Measurements from ENCODE around the gene FGGY.

FGGY gene

GRCh38 chr1:59541161-59541560 lies 244.3 kb downstream of the FGGY start:
- in situ Hi-C loops (cut with HindIII; ENCODE audit: low sequenced_read_pairs): no loop called here
- no peak for TF ChIP-seq CTCF (IDR thresholded peaks at IDR 0.05; ENCODE audit: low read depth, low read length, missing control alignments)
- no peak for DNase-seq (ENCODE audit: low read depth)
- H3K4me3 ChIP-seq (ENCODE audit: low read depth, low read length): no peak overlapping the region

GRCh38 chr1:59541891-59542290 lies 245.0 kb downstream of the FGGY start:
- DNase-seq (ENCODE audit: low read depth): no peak
- in situ Hi-C loops (cut with HindIII; ENCODE audit: low sequenced_read_pairs): no loop called here
- no peak for TF ChIP-seq CTCF (IDR thresholded peaks at IDR 0.05; ENCODE audit: low read depth, low read length, missing control alignments)
- no peak overlapping the region for H3K4me3 ChIP-seq (ENCODE audit: low read depth, low read length)

DNA sequence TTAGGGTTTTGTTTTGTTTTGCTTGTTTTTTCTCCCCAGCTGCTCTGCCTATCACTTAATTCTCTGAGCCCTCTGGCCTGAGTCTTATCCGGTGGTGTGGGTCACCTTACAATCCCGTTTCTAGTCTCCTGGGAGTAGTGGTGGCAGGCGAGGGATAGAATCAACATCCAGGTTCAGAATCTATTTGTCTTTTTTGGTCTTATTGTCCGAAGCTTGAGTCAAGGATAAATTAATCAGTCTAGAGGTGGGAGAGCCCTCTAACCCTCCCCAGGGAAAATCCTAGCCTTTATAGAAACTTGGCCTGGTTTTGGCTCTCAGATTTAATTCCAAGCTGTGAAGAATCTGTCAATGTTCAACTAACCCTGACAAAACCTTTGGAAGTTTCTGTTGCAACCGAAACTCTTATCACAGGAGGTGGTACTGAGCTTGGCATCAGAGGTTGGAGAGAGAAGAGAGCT lies 246.3 kb downstream of the FGGY start:
- in situ Hi-C loops (cut with HindIII; ENCODE audit: low sequenced_read_pairs): no loop called here
- TF ChIP-seq CTCF (IDR thresholded peaks at IDR 0.05; ENCODE audit: low read depth, low read length, missing control alignments): no peak
- DNase-seq (ENCODE audit: low read depth): no peak
- no peak overlapping the region for H3K4me3 ChIP-seq (ENCODE audit: low read depth, low read length)

GRCh38 chr1:59544615-59545293 lies 247.9 kb downstream of the FGGY start:
- in situ Hi-C loops (cut with HindIII; ENCODE audit: low sequenced_read_pairs): no loop called here
- TF ChIP-seq CTCF (IDR thresholded peaks at IDR 0.05; ENCODE audit: low read depth, low read length, missing control alignments): no peak
- no peak for DNase-seq (ENCODE audit: low read depth)
- no peak overlapping the region for H3K4me3 ChIP-seq (ENCODE audit: low read depth, low read length)

- H3K4me3 ChIP-seq (ENCODE audit: low read depth, low read length): no peak overlapping the region
- in situ Hi-C loops (cut with HindIII; ENCODE audit: low sequenced_read_pairs): no loop called here
- no peak for TF ChIP-seq CTCF (IDR thresholded peaks at IDR 0.05; ENCODE audit: low read depth, low read length, missing control alignments)
- no peak for DNase-seq (ENCODE audit: low read depth)
These were observed 248.9 kb downstream of the FGGY start for GRCh38 chr1:59545830-59546229.

DNA sequence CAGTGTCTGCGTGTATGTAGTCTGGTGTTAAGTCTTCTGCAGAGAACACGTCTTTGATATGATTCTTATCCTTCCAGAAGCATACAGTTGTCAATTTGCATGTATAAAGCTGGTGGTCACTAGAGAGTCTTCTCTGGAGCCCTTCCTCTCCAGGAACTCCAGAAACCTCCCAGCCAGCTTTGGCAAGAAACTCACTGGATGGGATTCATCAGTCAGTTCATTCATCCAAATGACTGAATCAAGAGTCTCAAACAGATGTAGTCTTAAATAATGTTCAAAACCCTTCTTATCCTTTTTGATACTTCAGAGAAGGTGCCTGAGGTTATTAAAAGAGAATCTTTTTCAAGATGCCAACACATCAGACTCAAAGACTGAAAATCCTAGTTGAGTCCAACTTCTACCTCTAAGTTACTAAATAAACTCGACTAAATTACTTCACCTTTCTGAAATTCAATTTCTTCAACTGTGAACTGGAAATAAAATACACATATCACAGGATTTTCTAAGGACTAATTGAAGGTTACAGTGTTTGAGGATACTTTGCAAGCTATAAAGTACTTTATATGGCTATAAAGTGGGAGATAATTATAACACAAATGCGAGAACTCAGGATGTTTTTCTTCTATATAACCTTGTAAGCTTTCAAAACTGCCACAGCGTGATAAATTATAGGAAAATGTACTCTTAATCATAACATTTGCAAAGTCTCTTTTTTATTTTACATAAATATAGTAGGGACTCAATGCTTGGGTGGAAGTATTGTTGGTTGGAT lies 252.4 kb downstream of the FGGY start:
- in situ Hi-C loops (cut with HindIII; ENCODE audit: low sequenced_read_pairs): no loop called here
- H3K4me3 ChIP-seq (ENCODE audit: low read depth, low read length): no peak overlapping the region
- TF ChIP-seq CTCF (IDR thresholded peaks at IDR 0.05; ENCODE audit: low read depth, low read length, missing control alignments): no peak
- DNase-seq (ENCODE audit: low read depth): no peak
